ENCODE results near the gene RDM1.

Gene RDM1

DNA sequence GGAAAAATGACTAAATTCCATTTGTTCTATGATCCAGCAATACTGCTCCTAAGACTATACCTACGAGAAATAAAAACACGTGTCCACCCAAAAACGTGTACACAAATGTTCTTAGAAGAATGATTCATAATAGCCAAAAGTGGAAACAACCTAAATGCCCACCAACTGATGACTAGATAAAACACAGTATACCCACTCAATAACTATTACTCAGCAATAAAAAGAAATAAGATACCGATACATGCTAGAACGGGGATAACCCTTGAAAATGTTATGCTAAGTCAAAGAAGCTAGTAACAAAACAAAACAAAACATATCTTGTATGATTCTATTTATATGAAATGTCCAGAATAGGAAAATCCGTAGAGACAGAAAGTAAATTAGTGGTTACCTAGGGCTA is 33.1 kb upstream of the RDM1 start:
- no peaks in the 10 kb centered on the region for H3K27me3 ChIP-seq (ENCODE audit: insufficient read depth, low read length, poor library complexity)
- no peaks in the 10 kb centered on the region for H3K79me2 ChIP-seq (ENCODE audit: insufficient read depth, low read length)
- H3K9me3 ChIP-seq (ENCODE audit: insufficient read depth, low read length, severe bottlenecking): no peaks in the 10 kb centered on the region
- DNase-seq: no peak
- no peak overlapping the region for H3K27ac ChIP-seq (ENCODE audit: low read length)
- H4K20me1 ChIP-seq (ENCODE audit: insufficient read depth, low read length): no peaks in the 10 kb centered on the region
- H3K9ac ChIP-seq (ENCODE audit: low read depth, low read length): no peak overlapping the region
- no peak for ATAC-seq (ENCODE audit: insufficient read depth, low read depth)
- H3K4me1 ChIP-seq (ENCODE audit: insufficient read depth, low read length): no peaks in the 10 kb centered on the region
- no peak overlapping the region for H3K4me2 ChIP-seq (ENCODE audit: insufficient read depth, low read length)
- TF ChIP-seq, protein P1, sequence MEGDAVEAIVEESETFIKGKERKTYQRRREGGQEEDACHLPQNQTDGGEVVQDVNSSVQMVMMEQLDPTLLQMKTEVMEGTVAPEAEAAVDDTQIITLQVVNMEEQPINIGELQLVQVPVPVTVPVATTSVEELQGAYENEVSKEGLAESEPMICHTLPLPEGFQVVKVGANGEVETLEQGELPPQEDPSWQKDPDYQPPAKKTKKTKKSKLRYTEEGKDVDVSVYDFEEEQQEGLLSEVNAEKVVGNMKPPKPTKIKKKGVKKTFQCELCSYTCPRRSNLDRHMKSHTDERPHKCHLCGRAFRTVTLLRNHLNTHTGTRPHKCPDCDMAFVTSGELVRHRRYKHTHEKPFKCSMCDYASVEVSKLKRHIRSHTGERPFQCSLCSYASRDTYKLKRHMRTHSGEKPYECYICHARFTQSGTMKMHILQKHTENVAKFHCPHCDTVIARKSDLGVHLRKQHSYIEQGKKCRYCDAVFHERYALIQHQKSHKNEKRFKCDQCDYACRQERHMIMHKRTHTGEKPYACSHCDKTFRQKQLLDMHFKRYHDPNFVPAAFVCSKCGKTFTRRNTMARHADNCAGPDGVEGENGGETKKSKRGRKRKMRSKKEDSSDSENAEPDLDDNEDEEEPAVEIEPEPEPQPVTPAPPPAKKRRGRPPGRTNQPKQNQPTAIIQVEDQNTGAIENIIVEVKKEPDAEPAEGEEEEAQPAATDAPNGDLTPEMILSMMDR (IDR thresholded peaks at IDR 0.05; ENCODE audit: borderline replicate concordance, extremely low read depth, low read length, poor library complexity, severe bottlenecking): no peak
- TF ChIP-seq EZH2 (IDR thresholded peaks at IDR 0.05; ENCODE audit: borderline replicate concordance, low read depth, low read length, severe bottlenecking): no peak
- H3K4me3 ChIP-seq (ENCODE audit: low read depth in 1 of 2, low read length in 2 of 2): no peak overlapping the region
- no peak overlapping the region for H2AFZ ChIP-seq (ENCODE audit: low read depth, low read length)
- no peaks in the 10 kb centered on the region for H3K36me3 ChIP-seq (ENCODE audit: insufficient read depth, low read length)

DNA sequence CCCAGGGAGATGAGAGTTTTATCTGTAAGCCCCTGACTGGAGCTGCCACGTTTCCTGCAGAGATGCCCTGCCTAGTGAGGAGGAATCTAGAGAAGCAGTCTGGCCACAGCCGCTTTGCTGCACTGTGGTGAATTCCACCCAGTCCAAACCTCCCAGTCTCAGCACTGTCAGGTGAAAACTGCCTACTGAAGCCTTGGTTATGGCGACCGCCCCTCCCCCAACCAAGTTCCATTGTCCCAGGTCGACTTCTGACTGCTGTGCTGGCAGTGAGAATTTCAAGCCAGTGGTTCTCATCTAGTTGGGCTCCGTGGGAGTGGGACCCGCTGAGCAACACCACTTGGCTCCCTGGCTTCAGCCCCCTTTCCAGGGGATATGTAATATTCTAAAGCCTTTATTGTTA is 23.1 kb upstream of the RDM1 start:
- no peaks in the 10 kb centered on the region for H3K4me1 ChIP-seq (ENCODE audit: insufficient read depth, low read length)
- H3K27ac ChIP-seq (ENCODE audit: low read length): no peak overlapping the region
- no peaks in the 10 kb centered on the region for H3K36me3 ChIP-seq (ENCODE audit: insufficient read depth, low read length)
- no peaks in the 10 kb centered on the region for H3K79me2 ChIP-seq (ENCODE audit: insufficient read depth, low read length)
- peaks cover 5% of the 10 kb centered on the region for H3K27me3 ChIP-seq (ENCODE audit: insufficient read depth, low read length, poor library complexity)
- no peaks in the 10 kb centered on the region for H4K20me1 ChIP-seq (ENCODE audit: insufficient read depth, low read length)
- DNase-seq (no peak), ATAC-seq (ENCODE audit: insufficient read depth, low read depth) (no peak)
- TF ChIP-seq EZH2 (IDR thresholded peaks at IDR 0.05; ENCODE audit: borderline replicate concordance, low read depth, low read length, severe bottlenecking): no peak
- TF ChIP-seq, protein P1 (IDR thresholded peaks at IDR 0.05; ENCODE audit: borderline replicate concordance, extremely low read depth, low read length, poor library complexity, severe bottlenecking): no peak
- no peak overlapping the region for H2AFZ ChIP-seq (ENCODE audit: low read depth, low read length)
- no peak overlapping the region for H3K4me3 ChIP-seq (ENCODE audit: low read depth in 1 of 2, low read length in 2 of 2)
- H3K9ac ChIP-seq (ENCODE audit: low read depth, low read length): no peak overlapping the region
- H3K9me3 ChIP-seq (ENCODE audit: insufficient read depth, low read length, severe bottlenecking): no peaks in the 10 kb centered on the region
- no peak overlapping the region for H3K4me2 ChIP-seq (ENCODE audit: insufficient read depth, low read length)

DNA sequence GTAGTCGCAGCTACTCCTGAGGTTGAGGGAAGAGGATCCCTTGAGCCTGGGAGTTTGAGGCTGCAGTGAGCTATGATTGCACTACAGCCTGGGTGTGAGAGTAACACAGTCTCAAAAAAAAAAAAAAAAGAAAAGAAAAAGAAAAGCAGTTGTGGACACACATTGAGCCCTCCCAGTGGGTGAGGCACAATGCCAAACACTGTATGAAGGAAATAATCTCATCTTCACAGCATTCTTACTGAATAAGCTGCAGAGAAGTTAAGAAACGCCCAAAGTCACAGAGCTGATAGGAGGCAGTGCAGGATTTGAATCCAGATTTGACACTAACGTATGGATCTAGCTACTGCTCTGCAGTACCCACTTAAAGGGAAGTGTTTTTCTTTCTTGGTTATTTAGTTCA is 18.8 kb upstream of the RDM1 start:
- Histone ChIP-seq H3K4me3 (ENCODE audit: low read depth in 1 of 2, low read length in 2 of 2) (no peak overlapping the region), H4K20me1 (ENCODE audit: insufficient read depth, low read length) (no peaks in the 10 kb centered on the region), H3K4me2 (ENCODE audit: insufficient read depth, low read length) (no peak overlapping the region), H3K9me3 (ENCODE audit: insufficient read depth, low read length, severe bottlenecking) (no peaks in the 10 kb centered on the region), H3K27ac (ENCODE audit: low read length) (no peak overlapping the region), H3K9ac (ENCODE audit: low read depth, low read length) (no peak overlapping the region), H3K79me2 (ENCODE audit: insufficient read depth, low read length) (no peaks in the 10 kb centered on the region), H2AFZ (ENCODE audit: low read depth, low read length) (no peak overlapping the region), H3K4me1 (ENCODE audit: insufficient read depth, low read length) (peaks cover 7% of the 10 kb centered on the region; the same call in 1 of the 2 replicates), H3K36me3 (ENCODE audit: insufficient read depth, low read length) (no peaks in the 10 kb centered on the region), H3K27me3 (ENCODE audit: insufficient read depth, low read length, poor library complexity) (peaks cover 5% of the 10 kb centered on the region)
- DNase-seq: no peak
- TF ChIP-seq, protein P1 (IDR thresholded peaks at IDR 0.05; ENCODE audit: borderline replicate concordance, extremely low read depth, low read length, poor library complexity, severe bottlenecking): no peak
- no peak for TF ChIP-seq EZH2 (IDR thresholded peaks at IDR 0.05; ENCODE audit: borderline replicate concordance, low read depth, low read length, severe bottlenecking)
- ATAC-seq (ENCODE audit: insufficient read depth, low read depth): no peak

DNA sequence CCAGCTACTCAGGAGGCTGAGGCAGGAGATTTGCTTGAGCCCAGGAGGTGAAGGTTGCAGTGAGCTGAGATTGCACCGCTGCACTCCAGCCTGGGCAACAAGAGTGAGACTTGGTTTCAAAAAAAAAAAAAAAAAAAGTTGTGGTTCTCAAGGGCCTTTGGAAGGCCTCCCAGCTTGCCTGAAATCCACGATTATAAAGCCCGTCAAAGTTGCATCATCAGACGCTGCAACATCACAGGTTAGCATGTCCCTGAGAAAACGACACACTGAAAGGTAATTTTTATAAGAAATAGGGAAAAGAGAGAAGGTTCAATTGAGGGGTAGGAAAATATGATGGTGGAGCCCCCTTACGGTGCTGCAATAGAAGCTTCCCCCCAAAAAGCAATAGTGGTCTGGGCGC is 17.5 kb upstream of the RDM1 start:
- no peak for DNase-seq
- no peak overlapping the region for H3K9ac ChIP-seq (ENCODE audit: low read depth, low read length)
- no peak overlapping the region for H3K4me2 ChIP-seq (ENCODE audit: insufficient read depth, low read length)
- H3K27ac ChIP-seq (ENCODE audit: low read length): no peak overlapping the region
- TF ChIP-seq, protein P1 (IDR thresholded peaks at IDR 0.05; ENCODE audit: borderline replicate concordance, extremely low read depth, low read length, poor library complexity, severe bottlenecking): no peak
- no peak for TF ChIP-seq EZH2 (IDR thresholded peaks at IDR 0.05; ENCODE audit: borderline replicate concordance, low read depth, low read length, severe bottlenecking)
- H3K9me3 ChIP-seq (ENCODE audit: insufficient read depth, low read length, severe bottlenecking): no peaks in the 10 kb centered on the region
- H3K79me2 ChIP-seq (ENCODE audit: insufficient read depth, low read length): no peaks in the 10 kb centered on the region
- H3K36me3 ChIP-seq (ENCODE audit: insufficient read depth, low read length): no peaks in the 10 kb centered on the region
- no peak overlapping the region for H2AFZ ChIP-seq (ENCODE audit: low read depth, low read length)
- no peak for ATAC-seq (ENCODE audit: insufficient read depth, low read depth)
- H4K20me1 ChIP-seq (ENCODE audit: insufficient read depth, low read length): no peaks in the 10 kb centered on the region
- H3K4me3 ChIP-seq (ENCODE audit: low read depth in 1 of 2, low read length in 2 of 2): no peak overlapping the region
- peaks cover 7% of the 10 kb centered on the region; the same call in 1 of the 2 replicates for H3K4me1 ChIP-seq (ENCODE audit: insufficient read depth, low read length)
- H3K27me3 ChIP-seq (ENCODE audit: insufficient read depth, low read length, poor library complexity): peaks cover 5% of the 10 kb centered on the region

Data from DND-41 (cell line).